H9 (cell line): ENCODE data around the gene LHPP. TPM values are rescaled to one million over a fixed set of nuclear protein-coding genes. Genes with fewer than 3 reads are reported as not detected.

ENCODE experiments used
- DNase-seq: peaks from one replicate; pipeline ENCODE4 v3.0.0-alpha.2; 2017
- H2AFZ ChIP-seq: one replicate; pipeline ENCODE4 v1.6.1; 2013; ENCODE audit warnings: mild to moderate bottlenecking, low read length, control low read depth, moderate library complexity
- H2AK5ac ChIP-seq: 2 replicates; pipeline ENCODE4 v1.6.1; 2013; ENCODE audit warnings: low read length, control low read depth, mixed read lengths; ENCODE audit not compliant: insufficient read length
- H2BK120ac ChIP-seq: one replicate; pipeline ENCODE4 v1.6.1; 2013; ENCODE audit warnings: low read depth, mild to moderate bottlenecking, low read length, control low read depth, inconsistent platforms; ENCODE audit not compliant: poor library complexity, severe bottlenecking
- H2BK12ac ChIP-seq: 2 replicates; pipeline ENCODE4 v1.6.1; 2013; ENCODE audit warnings: low read length, control low read depth, mixed read lengths, low read depth; ENCODE audit not compliant: insufficient read length
- H2BK15ac ChIP-seq: 2 replicates; pipeline ENCODE4 v1.6.1; 2013; ENCODE audit warnings: low read depth, low read length, control low read depth
- H2BK20ac ChIP-seq: one replicate; pipeline ENCODE4 v1.6.1; 2013; ENCODE audit warnings: low read depth, mild to moderate bottlenecking, low read length, control low read depth, inconsistent platforms; ENCODE audit not compliant: poor library complexity, severe bottlenecking
- H2BK5ac ChIP-seq: 2 replicates; pipeline ENCODE4 v1.6.1; 2013; ENCODE audit warnings: low read length, control low read depth, mixed read lengths; ENCODE audit not compliant: insufficient read length
- H3K14ac ChIP-seq: 2 replicates; pipeline ENCODE4 v1.6.1; 2013; ENCODE audit warnings: low read length, control low read depth; ENCODE audit not compliant: insufficient read depth
- H3K18ac ChIP-seq: 2 replicates; pipeline ENCODE4 v1.6.1; 2013; ENCODE audit warnings: low read depth, mild to moderate bottlenecking, mixed read lengths, low read length, control low read depth; ENCODE audit not compliant: insufficient read length
- H3K23ac ChIP-seq: 2 replicates; pipeline ENCODE4 v1.6.1; 2013; ENCODE audit warnings: low read length, control low read depth, mixed read lengths, low read depth; ENCODE audit not compliant: insufficient read length
- H3K23me2 ChIP-seq: 2 replicates; pipeline ENCODE4 v1.6.1; 2013; ENCODE audit warnings: low read depth, mild to moderate bottlenecking, mixed read lengths, low read length, control low read depth; ENCODE audit not compliant: insufficient read length, poor library complexity, severe bottlenecking
- H3K27ac ChIP-seq: 2 replicates; pipeline ENCODE4 v1.5.1; 2013; ENCODE audit warnings: low read length, control low read depth, mixed read lengths, low read depth; ENCODE audit not compliant: insufficient read length
- H3K27me3 ChIP-seq: 2 replicates; pipeline ENCODE4 v1.6.1; 2013; ENCODE audit warnings: low read length, control low read depth, inconsistent platforms; ENCODE audit not compliant: insufficient read depth
- H3K4ac ChIP-seq: 2 replicates; pipeline ENCODE4 v1.6.1; 2013; ENCODE audit warnings: low read depth, mild to moderate bottlenecking, control low read depth, inconsistent platforms, low read length, moderate library complexity
- H3K4me1 ChIP-seq: 2 replicates; pipeline ENCODE4 v1.6.1; 2013; ENCODE audit warnings: low read length, control low read depth, inconsistent platforms; ENCODE audit not compliant: insufficient read depth
- H3K4me2 ChIP-seq: 2 replicates; pipeline ENCODE4 v1.6.1; 2013; ENCODE audit warnings: low read length, control low read depth, mixed read lengths; ENCODE audit not compliant: insufficient read length, insufficient read depth
- H3K56ac ChIP-seq: 2 replicates; pipeline ENCODE4 v1.6.1; 2013; ENCODE audit warnings: low read depth, mild to moderate bottlenecking, mixed read lengths, low read length, control low read depth; ENCODE audit not compliant: insufficient read length
- H3K79me1 ChIP-seq: 2 replicates; pipeline ENCODE4 v1.6.1; 2013; ENCODE audit warnings: low read depth, mild to moderate bottlenecking, moderate library complexity, low read length, control low read depth, inconsistent platforms; ENCODE audit not compliant: insufficient read depth, poor library complexity, severe bottlenecking
- H3K79me2 ChIP-seq: 2 replicates; pipeline ENCODE4 v1.6.1; 2013; ENCODE audit warnings: low read length, control low read depth, inconsistent platforms; ENCODE audit not compliant: insufficient read depth
- H3K9ac ChIP-seq: 2 replicates; pipeline ENCODE4 v1.6.1; 2013; ENCODE audit warnings: low read length, control low read depth, mixed read lengths; ENCODE audit not compliant: insufficient read length; ENCODE audit errors: extremely low read depth
- H3K9me3 ChIP-seq: one replicate; pipeline ENCODE4 v1.6.1; 2013; ENCODE audit warnings: low read depth, low read length, inconsistent platforms; ENCODE audit not compliant: control insufficient read depth
- H3T11ph ChIP-seq: one replicate; pipeline ENCODE4 v1.6.1; 2013; ENCODE audit warnings: mild to moderate bottlenecking, low read length, control low read depth, inconsistent platforms
- H4K20me1 ChIP-seq: one replicate; pipeline ENCODE4 v1.6.1; 2013; ENCODE audit not compliant: control insufficient read depth, insufficient read length, insufficient read depth
- H4K5ac ChIP-seq: 2 replicates; pipeline ENCODE4 v1.6.1; 2013; ENCODE audit warnings: low read depth, mild to moderate bottlenecking, mixed read lengths, low read length, control low read depth; ENCODE audit not compliant: insufficient read length
- H4K8ac ChIP-seq: replicated peaks from 2 replicates; pipeline ENCODE4 v1.6.1; 2013; ENCODE audit warnings: low read length, control low read depth, mixed read lengths, low read depth; ENCODE audit not compliant: insufficient read length
- H4K91ac ChIP-seq: 2 replicates; pipeline ENCODE4 v1.6.1; 2013; ENCODE audit warnings: low read depth, mild to moderate bottlenecking, moderate library complexity, mixed read lengths, low read length, control low read depth; ENCODE audit not compliant: insufficient read length
- H3K27ac Mint-ChIP-seq, 3 experiments: 2 replicates in 2 of 3; 3 replicates in 1 of 3; pipeline ENCODE4 v1.8.0; 2020 to 2021; ENCODE audit warnings: mixed read lengths in 3 of 3, mild to moderate bottlenecking in 1 of 3, moderate library complexity in 1 of 3
- H3K27me3 Mint-ChIP-seq: 2 replicates; pipeline ENCODE4 v1.8.0; 2021; ENCODE audit warnings: low read depth, mild to moderate bottlenecking, moderate library complexity, mixed read lengths
- H3K36me3 Mint-ChIP-seq, 3 experiments: 2 replicates in 2 of 3; 3 replicates in 1 of 3; pipeline ENCODE4 v1.8.0; 2020 to 2021; ENCODE audit warnings: low read depth in 3 of 3, mixed read lengths in 3 of 3; ENCODE audit not compliant: insufficient read depth in 1 of 3
- H3K4me1 Mint-ChIP-seq, 2 experiments: 2 replicates each; pipeline ENCODE4 v1.8.0; 2020; ENCODE audit warnings: mixed read lengths in 2 of 2
- H3K4me3 Mint-ChIP-seq, 2 experiments: 2 replicates in 1 of 2; 3 replicates in 1 of 2; pipeline ENCODE4 v1.8.0; 2020 to 2021; ENCODE audit warnings: mild to moderate bottlenecking in 2 of 2, mixed read lengths in 2 of 2, moderate library complexity in 1 of 2
- H3K9me3 Mint-ChIP-seq, 2 experiments: 2 replicates in 1 of 2; 3 replicates in 1 of 2; pipeline ENCODE4 v1.8.0; 2020; ENCODE audit warnings: mild to moderate bottlenecking in 2 of 2, mixed read lengths in 2 of 2, moderate library complexity in 1 of 2
- CTCF ChIP-seq: fragments of 200-600 bp; sonication (generic); conservative IDR thresholded peaks from 3 replicates; pipeline ENCODE4 v1.8.0; 2021; ENCODE audit warnings: antibody characterized with exemption, mild to moderate bottlenecking
- WGBS: extraction: QIAGEN DNeasy Blood & Tissue Kit; methylation state at CpG from one replicate; pipeline ENCODE4 v1.1.7; 2013; ENCODE audit warnings: missing lambda C conversion rate, low lambda C conversion rate, mixed read lengths; ENCODE audit not compliant: insufficient read length; ENCODE audit errors: extremely low coverage; 5-methylcytosine and 5-hydroxymethylcytosine counted together
- total RNA-seq: library from RNA; stranded (reverse); gene quantifications from 2 replicates; pipeline ENCODE4 v1.2.1, GENCODE V29; 2021

Gene LHPP
- total RNA-seq, 1 experiment from 2014 or later = 29.6 TPM

GRCh38 chr10:124639206-124639605, 177.6 kb downstream of the LHPP start:
- H2AK5ac ChIP-seq = no peak overlapping the region
- no peak overlapping the region for H2BK15ac ChIP-seq
- H3K14ac ChIP-seq = no peak overlapping the region
- H3K4me1 ChIP-seq = no peaks in the 10 kb centered on the region
- no peak for TF ChIP-seq CTCF
- H3K9me3 Mint-ChIP-seq = 0 out of 5 replicates have a peak, but pooled peaks cover 0 to 3% of the 10 kb centered on the region in 2 experiments
- H2BK5ac ChIP-seq = no peak overlapping the region
- no peak overlapping the region for H3K27ac ChIP-seq
- no peaks in the 10 kb centered on the region for H3K23me2 ChIP-seq
- no peak overlapping the region for H2AFZ ChIP-seq
- no peak overlapping the region for H2BK120ac ChIP-seq
- H3K27me3 Mint-ChIP-seq = no peaks in the 10 kb centered on the region
- no peak overlapping the region for H3K18ac ChIP-seq
- no peaks in the 10 kb centered on the region for H3K27me3 ChIP-seq
- no peak for DNase-seq
- no peaks in the 10 kb centered on the region for H3K9me3 ChIP-seq
- no peak overlapping the region for H2BK20ac ChIP-seq
- no peak overlapping the region for H3K23ac ChIP-seq
- H4K8ac ChIP-seq = no peak overlapping the region
- H3K27ac Mint-ChIP-seq = no peak overlapping the region
- peaks cover 3 to 4% of the 10 kb centered on the region in 2 experiments; a peak in 1 of 4 replicates for H3K4me1 Mint-ChIP-seq
- no peaks in the 10 kb centered on the region for H3K79me1 ChIP-seq
- no CpG with 5 or more reads among the region's 6 CpGs for WGBS
- no peak overlapping the region for H3K4me3 Mint-ChIP-seq
- no peak overlapping the region for H2BK12ac ChIP-seq
- no peak overlapping the region for H4K91ac ChIP-seq
- no peak overlapping the region for H3K56ac ChIP-seq
- H4K20me1 ChIP-seq = no peaks in the 10 kb centered on the region
- no peak overlapping the region for H4K5ac ChIP-seq
- H3K79me2 ChIP-seq = 0 out of 2 replicates have a peak, but pooled peaks cover 3% of the 10 kb centered on the region
- H3K36me3 Mint-ChIP-seq = peaks cover 0 to 4% (median 4%) of the 10 kb centered on the region in 3 experiments; a peak in 5 of 7 replicates
- no peak overlapping the region for H3T11ph ChIP-seq
- no peak overlapping the region for H3K9ac ChIP-seq
- no peak overlapping the region for H3K4me2 ChIP-seq
- H3K4ac ChIP-seq = no peak overlapping the region
